Activated naive CD4-positive, alpha-beta T cell (primary cell): ENCODE results near the gene GRIA4.

Experiments
- DNase-seq, 4 experiments: peaks; one replicate each; lab custom pipeline; 2025; lab: John Stamatoyannopoulos, UW

Gene GRIA4

GRCh38 chr11:105789579-105790420, 179.9 kb downstream of the GRIA4 start:
- no peak for DNase-seq

- no peak for DNase-seq
Measured at GRCh38 chr11:105790840-105791239, 181.0 kb downstream of the GRIA4 start.

GRCh38 chr11:105793092-105793491, 183.2 kb downstream of the GRIA4 start:
- no peak for DNase-seq

DNA sequence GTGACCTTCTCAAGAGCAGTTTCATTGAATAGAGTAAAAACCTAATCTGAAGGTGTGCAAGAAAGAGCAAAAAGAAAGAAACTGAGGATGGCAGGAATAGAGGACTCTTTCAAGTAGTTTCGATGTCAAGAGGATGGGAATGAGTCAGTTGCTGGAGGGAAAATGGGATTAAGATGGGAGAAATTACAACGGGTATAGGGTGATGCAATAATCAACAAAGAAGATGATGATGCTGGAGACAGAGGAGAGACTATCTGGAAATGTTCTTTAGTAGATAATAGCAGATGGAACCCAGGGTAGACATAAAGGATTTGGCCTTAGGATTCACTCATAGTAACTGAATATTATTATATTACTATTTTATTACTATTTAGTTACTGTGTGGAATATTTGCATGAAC, 189.4 kb downstream of the GRIA4 start:
- DNase-seq: no peak

GRCh38 chr11:105799728-105800462, 190.0 kb downstream of the GRIA4 start:
- DNase-seq: no peak

DNA sequence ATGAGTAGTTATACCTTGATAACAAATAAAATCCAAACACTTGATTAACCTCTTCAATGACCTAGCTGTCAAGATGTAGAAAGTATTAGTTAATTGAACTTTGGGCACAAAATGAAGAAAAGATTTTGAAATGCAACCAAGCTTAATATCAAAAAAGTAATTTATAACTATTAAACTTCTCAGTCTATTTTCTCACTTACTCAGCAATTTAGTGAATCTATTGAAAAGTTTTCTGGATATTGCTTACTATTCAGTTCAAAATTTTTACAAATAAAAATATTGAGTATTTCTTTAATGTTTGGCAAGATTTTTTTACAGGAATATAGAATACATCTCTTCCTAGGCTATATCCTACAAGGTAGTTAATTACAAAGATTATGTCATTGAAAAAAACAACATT, 192.5 kb downstream of the GRIA4 start:
- DNase-seq: no peak

GRCh38 chr11:105811242-105811641, 201.4 kb downstream of the GRIA4 start:
- no peak for DNase-seq

DNA sequence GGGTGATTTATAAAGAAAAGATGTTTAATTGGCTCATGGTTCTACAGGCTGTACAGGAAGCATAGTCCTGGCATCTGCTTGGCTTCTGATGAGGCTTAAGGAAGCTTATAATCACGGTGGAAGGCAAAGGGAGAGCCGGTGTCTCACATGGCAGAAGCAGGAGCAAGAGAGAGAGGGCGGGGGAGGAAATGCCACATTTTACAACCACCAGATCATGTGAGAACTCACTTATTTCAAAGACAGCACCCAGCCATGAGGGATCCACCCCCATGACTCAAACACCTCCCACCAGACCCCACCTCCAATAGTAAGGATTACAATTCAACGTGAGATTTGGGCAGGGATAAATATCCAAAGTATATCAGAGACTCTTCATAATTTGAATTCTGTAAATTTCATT, 211.5 kb downstream of the GRIA4 start:
- DNase-seq: no peak

DNA sequence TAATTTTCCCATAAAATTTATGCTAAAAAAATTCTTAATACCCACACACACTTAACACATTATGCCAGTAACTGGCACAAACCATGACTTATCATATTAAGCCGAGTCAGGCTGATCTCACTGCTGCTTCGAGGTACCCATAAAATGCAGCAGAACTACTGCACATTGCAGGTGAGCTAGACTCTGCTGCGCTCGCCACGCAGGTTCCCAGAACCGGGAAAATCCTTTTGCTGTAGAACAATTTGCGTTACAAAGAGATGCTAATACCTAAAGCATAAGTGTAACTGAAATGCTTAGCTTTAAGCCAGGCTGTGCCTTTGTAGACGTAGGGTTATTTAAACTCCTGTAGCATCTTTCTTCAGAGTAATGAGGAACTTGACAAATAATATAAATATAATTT, 211.9 kb downstream of the GRIA4 start:
- DNase-seq: no peak

DNA sequence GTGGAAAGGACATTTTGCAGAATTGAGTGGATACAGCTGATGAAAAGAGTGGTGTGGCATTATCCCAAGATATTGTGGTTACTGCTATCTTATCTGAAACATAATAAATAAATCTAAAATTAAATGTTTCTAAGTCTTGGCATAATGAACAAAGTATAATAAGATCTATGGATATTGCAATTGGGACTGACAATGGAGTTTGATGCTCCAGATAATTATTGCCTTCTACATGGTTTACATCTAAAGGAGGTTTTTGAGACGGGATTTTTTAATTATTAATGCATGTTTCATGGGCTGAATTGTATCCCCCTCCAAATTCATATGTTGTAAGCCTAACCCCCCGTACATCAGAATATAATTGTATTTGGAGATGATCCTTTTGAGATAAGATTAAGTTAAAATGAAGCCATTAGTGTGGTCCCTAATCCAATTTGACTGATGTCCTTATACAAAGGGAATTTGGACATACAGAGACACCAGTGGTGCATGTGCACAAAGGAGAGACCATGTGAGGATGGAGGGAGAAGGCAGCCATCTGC, 213.7 kb downstream of the GRIA4 start:
- DNase-seq: no peak

GRCh38 chr11:105824457-105825013, 214.7 kb downstream of the GRIA4 start:
- DNase-seq: no peak

GRCh38 chr11:105825141-105825540, 215.3 kb downstream of the GRIA4 start:
- DNase-seq: no peak

DNA sequence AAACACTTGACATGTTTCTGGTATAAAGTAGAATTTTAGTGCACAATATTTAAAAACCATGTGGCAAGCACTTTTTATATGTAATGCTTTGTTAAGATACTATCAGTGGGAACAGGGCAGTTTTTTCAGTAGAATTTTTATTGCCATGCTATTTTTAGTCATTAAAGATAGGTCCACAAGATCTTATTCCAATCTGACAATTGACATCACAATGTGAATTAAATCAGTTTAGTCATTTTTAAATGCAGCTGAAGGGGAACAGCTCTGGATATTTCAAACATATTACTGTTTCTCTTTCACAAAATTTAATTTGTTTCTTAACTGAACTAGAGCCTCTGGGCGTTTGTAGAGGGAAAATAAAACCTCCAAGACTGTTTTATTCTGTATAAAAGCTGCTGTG, 218.0 kb downstream of the GRIA4 start:
- DNase-seq: no peak

DNA sequence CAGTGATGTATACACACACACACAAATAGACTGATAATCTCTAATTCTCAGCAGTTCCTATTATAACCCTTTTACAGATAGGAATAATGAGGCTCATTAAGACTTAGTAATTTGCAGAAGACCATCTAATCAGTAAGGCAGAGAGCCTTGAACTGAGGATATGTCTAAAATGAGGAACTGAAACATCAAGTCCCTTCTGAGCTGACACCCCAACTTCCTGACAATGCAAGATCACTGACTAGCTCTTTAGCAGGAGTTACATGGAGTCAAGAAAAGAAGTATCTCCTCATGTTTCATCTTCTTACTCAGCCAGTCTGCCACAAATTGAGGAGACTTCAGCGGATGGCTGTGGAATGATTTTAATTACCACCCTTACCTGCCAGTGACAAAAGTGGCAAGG, 219.2 kb downstream of the GRIA4 start:
- DNase-seq: no peak

- DNase-seq: no peak
Measured at GRCh38 chr11:105834461-105834860, 224.6 kb downstream of the GRIA4 start.

DNA sequence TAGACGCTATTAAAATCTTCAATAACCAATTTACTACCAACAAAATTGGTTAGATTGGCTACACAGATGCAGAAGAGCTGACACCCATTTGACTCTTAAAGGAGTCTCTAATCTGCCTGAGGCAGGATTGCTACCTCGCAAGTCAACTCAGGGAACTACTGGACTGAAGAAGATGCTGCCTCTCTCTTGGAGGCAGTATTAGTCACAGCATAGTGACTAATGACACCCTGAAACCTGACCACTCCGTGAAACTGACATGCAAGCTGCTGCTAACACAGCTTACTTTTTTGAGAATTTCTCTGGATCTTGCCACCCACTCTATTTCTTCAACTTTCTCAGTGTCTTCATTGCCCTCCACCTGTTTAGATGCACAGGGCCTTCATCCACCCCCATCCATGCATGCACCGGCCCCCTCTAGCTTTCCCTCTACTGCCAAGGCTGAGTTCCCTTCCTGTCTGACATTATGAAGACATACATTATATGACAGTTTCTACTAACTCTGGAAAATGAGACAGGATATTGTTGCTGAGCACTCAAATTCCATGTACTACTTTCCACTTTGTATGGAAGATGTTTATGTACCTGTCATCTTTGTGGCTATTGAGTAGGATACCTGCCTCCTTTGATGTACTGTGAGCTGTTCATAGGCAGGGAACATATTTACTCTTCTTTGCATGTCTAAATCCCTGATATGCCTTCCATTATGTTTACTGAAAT, 229.0 kb downstream of the GRIA4 start:
- DNase-seq: no peak

DNA sequence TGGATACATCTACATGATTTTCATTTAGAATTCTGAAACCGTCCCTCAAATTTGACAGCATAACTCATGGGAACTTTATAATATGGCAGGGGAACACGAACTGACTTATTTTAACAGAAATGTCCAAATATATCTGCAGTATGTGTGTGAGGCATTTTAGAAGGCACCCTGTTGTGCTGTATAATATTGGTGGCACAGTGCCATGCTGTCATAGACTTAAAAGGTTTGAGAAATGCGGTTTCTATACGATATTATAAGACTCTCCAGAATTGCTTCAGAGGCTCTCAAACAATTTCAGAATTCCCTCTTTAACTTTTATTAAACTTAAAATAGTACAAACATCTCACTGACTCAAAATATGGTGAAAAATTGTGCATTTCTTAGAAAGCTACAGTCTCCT, 230.5 kb downstream of the GRIA4 start:
- DNase-seq: no peak

DNA sequence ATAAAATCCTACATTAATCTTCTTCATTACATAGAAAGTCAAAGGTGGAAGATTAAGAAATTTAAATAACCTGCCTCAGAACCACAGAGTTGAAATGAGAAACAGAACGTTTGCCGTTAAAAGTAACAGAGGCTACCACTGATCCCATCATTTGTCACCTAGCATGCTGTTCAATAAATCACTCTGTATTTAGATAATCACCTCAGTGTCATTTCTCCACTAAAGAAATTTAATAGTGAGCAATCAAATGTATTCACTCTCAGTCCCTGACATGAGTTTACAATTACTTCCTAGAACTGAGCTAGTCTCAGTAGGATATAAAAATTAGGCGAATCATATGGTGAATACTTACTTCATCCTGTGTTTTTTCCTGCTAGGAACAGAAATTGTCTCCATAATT, 242.5 kb downstream of the GRIA4 start:
- no peak for DNase-seq

DNA sequence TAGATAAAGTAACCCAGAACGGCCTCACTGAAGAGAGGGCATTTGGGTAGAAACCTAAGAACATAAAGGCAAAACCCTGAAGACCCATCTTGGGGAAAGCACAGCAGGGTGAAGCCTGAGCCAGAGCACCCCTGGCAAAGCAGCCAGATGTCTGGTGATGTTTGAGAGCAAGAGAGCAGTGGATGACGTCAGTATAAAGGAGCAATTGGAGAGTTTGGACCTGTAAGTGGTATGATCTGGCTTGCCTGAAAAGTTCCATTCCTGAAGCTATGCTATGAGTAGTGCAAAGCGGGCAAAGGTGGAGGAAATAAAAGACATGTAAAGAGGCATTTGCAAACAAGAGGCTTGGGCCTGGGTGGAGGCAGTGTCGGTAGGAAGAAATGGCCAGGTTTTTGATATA, 244.4 kb downstream of the GRIA4 start:
- no peak for DNase-seq

- no peak for DNase-seq
Measured at GRCh38 chr11:105856954-105857353, 247.1 kb downstream of the GRIA4 start.

DNA sequence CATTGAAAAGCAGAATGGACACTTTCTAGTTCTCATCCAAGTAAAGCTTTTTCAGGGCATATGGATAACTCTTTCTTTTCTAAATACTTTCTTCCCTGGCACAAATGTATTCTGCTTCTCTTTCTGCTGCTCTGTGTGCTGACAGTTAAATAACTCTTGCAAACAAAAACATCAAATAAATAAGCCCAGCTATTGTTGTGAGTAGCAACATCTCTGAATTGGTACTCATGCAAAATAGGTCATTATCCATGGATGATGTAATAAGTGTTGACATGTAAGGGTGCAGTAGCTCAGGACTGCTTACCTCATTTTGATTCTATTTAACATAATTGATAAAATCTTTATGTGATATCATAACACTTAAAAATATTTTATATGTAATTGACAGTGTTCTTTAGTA, 247.9 kb downstream of the GRIA4 start:
- no peak for DNase-seq

- no peak for DNase-seq
Measured at GRCh38 chr11:105858841-105859240, 249.0 kb downstream of the GRIA4 start.
